IPS-18a (cell line): Measurements from ENCODE around the gene PRTFDC1.

Source experiments
- H3K27ac ChIP-seq: one replicate; pipeline ENCODE4 v1.5.1; 2013; ENCODE audit warnings: low read length
- H3K27me3 ChIP-seq: one replicate; pipeline ENCODE4 v1.6.1; 2013; ENCODE audit warnings: mild to moderate bottlenecking, low read length; ENCODE audit not compliant: control insufficient read depth, insufficient read depth
- H3K36me3 ChIP-seq: one replicate; pipeline ENCODE4 v1.6.1; 2013; ENCODE audit warnings: low read depth, low read length; ENCODE audit not compliant: control insufficient read depth
- H3K4me1 ChIP-seq: one replicate; pipeline ENCODE4 v1.6.1; 2013; ENCODE audit warnings: low read depth, low read length; ENCODE audit not compliant: control insufficient read depth
- H3K4me3 ChIP-seq: one replicate; pipeline ENCODE4 v1.5.1; 2013; ENCODE audit warnings: low read length
- H3K9ac ChIP-seq: one replicate; pipeline ENCODE4 v1.6.1; 2013; ENCODE audit warnings: mild to moderate bottlenecking, low read length, moderate library complexity
- H3K9me3 ChIP-seq: one replicate; pipeline ENCODE4 v1.6.1; 2013; ENCODE audit warnings: low read depth, low read length; ENCODE audit not compliant: control insufficient read depth

Gene PRTFDC1

GRCh38 chr10:24865783-24866182 is 86.6 kb downstream of the PRTFDC1 start:
- Histone ChIP-seq H3K9me3 (no peaks in the 10 kb centered on the region), H3K9ac (no peak overlapping the region), H3K4me3 (no peak overlapping the region), H3K4me1 (peaks cover 13% of the 10 kb centered on the region), H3K27ac (no peak overlapping the region), H3K27me3 (no peaks in the 10 kb centered on the region), H3K36me3 (no peaks in the 10 kb centered on the region)

GRCh38 chr10:24862589-24862988 is 89.8 kb downstream of the PRTFDC1 start:
- Histone ChIP-seq H3K36me3 (no peaks in the 10 kb centered on the region), H3K27ac (no peak overlapping the region), H3K9me3 (no peaks in the 10 kb centered on the region), H3K4me1 (peaks cover 27% of the 10 kb centered on the region), H3K9ac (no peak overlapping the region), H3K4me3 (no peak overlapping the region), H3K27me3 (no peaks in the 10 kb centered on the region)

GRCh38 chr10:24858288-24859270 is 93.8 kb downstream of the PRTFDC1 start:
- no peaks in the 10 kb centered on the region for H3K27me3 ChIP-seq
- H3K4me3 ChIP-seq: no peak overlapping the region
- H3K27ac ChIP-seq: no peak overlapping the region
- H3K9ac ChIP-seq: no peak overlapping the region
- H3K36me3 ChIP-seq: no peaks in the 10 kb centered on the region
- H3K4me1 ChIP-seq: peaks cover 17% of the 10 kb centered on the region
- no peaks in the 10 kb centered on the region for H3K9me3 ChIP-seq

DNA sequence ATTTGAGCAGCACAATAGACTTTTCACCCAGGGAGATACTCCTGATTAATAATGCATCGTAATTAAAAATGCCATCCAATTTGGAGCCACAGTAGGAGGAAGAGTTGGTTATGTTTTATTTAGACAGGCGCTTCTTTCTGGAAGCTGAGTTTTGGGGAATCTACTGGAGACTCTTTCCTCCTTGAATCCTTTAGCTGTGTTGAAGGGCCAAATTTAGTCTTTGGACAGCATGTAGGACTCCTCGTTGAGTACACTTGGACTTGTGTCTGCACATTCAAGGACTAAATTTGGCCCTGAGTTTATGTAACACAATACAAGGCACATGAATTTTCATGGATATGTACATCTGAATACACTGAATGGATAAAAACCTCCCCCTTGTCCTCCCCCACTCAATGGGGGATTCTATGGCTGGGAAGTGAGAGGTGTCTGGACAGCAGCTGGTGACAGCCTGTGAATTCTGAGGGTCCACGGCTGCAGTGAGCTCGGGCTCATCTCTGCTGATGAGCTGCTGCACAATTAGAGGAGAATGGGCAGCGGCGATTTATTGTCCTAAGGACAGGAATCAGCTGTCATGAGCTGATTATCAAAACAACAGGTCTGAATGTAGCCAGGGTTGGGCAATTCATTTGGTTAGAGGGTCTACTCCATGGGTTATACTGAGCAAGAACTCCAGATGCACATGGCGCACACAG is 95.2 kb downstream of the PRTFDC1 start:
- no peak overlapping the region for H3K27ac ChIP-seq
- peaks cover 17% of the 10 kb centered on the region for H3K4me1 ChIP-seq
- H3K9ac ChIP-seq: no peak overlapping the region
- no peaks in the 10 kb centered on the region for H3K27me3 ChIP-seq
- H3K4me3 ChIP-seq: no peak overlapping the region
- H3K36me3 ChIP-seq: no peaks in the 10 kb centered on the region
- H3K9me3 ChIP-seq: no peaks in the 10 kb centered on the region

DNA sequence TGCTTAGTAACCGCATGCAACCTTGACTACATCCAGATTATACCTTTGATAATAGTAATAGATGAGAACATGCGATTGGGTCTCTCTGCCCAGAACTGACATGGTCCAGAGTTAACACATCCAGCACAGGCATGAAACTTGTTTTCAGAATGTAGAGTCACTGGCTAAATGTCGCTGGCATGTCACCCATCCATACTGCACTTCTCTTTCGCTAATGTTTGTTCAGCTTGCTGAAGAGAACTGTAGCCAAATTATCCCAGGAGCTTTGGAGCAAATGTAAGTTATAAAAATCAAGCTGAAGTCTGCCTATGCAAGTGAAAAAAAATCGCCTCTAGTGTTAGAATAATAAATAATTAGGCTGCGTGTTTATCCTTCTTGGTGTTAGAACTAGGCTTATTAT is 98.2 kb downstream of the PRTFDC1 start:
- Histone ChIP-seq H3K27me3 (no peaks in the 10 kb centered on the region), H3K27ac (no peak overlapping the region), H3K36me3 (no peaks in the 10 kb centered on the region), H3K4me3 (no peak overlapping the region), H3K9ac (no peak overlapping the region), H3K9me3 (no peaks in the 10 kb centered on the region), H3K4me1 (peaks cover 25% of the 10 kb centered on the region)

GRCh38 chr10:24853661-24854060 is 98.7 kb downstream of the PRTFDC1 start:
- Histone ChIP-seq H3K27ac (no peak overlapping the region), H3K4me1 (peaks cover 26% of the 10 kb centered on the region), H3K36me3 (no peaks in the 10 kb centered on the region), H3K9me3 (no peaks in the 10 kb centered on the region), H3K4me3 (no peak overlapping the region), H3K9ac (no peak overlapping the region), H3K27me3 (no peaks in the 10 kb centered on the region)

DNA sequence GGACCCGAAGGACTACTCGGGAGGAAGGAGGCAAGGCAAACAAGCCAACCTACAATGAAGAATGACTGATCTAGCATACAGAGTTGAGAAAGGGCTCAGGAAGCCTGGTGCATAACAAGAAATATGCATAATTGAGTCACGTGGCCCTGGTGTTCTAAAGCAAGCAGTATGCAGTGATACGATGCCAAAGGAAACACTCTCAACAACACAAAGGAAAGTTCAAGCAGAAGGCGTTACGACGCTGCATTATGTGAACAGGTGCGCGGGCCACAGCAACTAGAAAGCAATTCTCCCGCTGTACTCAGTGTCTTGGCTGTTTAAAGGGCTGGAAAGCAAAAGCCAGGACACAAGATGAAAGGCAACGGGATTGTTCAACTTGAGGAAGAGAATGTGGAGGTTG is 100.8 kb downstream of the PRTFDC1 start:
- Histone ChIP-seq H3K36me3 (no peaks in the 10 kb centered on the region), H3K27ac (no peak overlapping the region), H3K27me3 (no peaks in the 10 kb centered on the region), H3K4me1 (peaks cover 22% of the 10 kb centered on the region), H3K9me3 (no peaks in the 10 kb centered on the region), H3K4me3 (no peak overlapping the region), H3K9ac (no peak overlapping the region)

GRCh38 chr10:24850727-24851296 is 101.6 kb downstream of the PRTFDC1 start:
- Histone ChIP-seq H3K4me1 (peaks cover 22% of the 10 kb centered on the region), H3K27me3 (no peaks in the 10 kb centered on the region), H3K9ac (no peak overlapping the region), H3K4me3 (no peak overlapping the region), H3K36me3 (no peaks in the 10 kb centered on the region), H3K27ac (no peak overlapping the region), H3K9me3 (no peaks in the 10 kb centered on the region)

DNA sequence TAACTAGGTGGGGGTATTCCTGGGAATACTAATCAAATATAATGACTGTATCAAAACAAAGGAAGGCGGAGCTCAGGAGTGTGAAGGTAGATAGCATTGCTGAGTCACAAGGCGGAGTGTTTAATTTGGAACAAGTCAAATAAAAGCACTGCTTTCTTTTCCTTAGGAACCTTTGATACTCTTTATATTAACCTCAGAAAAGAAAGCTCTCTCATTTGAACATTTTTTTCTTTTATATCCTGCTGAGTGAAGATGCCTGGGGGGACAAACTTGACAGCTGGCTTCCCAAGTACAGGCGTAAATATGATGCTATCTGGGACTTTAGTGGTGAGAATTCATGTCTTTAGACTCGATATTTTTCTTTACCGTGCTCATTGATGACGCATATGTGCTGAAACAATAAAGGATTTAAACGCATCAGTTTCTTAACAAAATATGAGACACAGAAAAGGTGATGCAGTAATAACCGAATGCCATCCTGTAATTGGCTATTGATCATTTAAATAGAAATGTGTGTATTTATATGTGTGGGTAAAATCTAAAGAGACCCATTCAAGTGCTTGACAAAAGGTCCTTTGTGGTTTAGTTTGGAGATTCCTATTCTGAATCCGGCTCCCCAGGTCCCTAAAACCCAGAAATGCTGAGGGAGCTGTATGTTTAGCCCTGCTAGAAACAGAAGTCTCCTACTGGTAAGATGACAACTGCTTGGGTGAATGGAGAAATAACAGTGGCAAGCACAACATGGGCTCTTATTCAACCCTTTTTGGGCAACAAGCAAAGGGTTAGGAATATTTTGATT is 102.7 kb downstream of the PRTFDC1 start:
- no peak overlapping the region for H3K27ac ChIP-seq
- H3K9ac ChIP-seq: no peak overlapping the region
- no peaks in the 10 kb centered on the region for H3K27me3 ChIP-seq
- no peaks in the 10 kb centered on the region for H3K9me3 ChIP-seq
- no peak overlapping the region for H3K4me3 ChIP-seq
- peaks cover 22% of the 10 kb centered on the region for H3K4me1 ChIP-seq
- no peaks in the 10 kb centered on the region for H3K36me3 ChIP-seq

- Histone ChIP-seq H3K9ac (no peak overlapping the region), H3K27ac (no peak overlapping the region), H3K4me3 (no peak overlapping the region), H3K36me3 (no peaks in the 10 kb centered on the region), H3K27me3 (no peaks in the 10 kb centered on the region), H3K4me1 (peaks cover 22% of the 10 kb centered on the region), H3K9me3 (no peaks in the 10 kb centered on the region)
Measured at GRCh38 chr10:24849051-24849450, 103.4 kb downstream of the PRTFDC1 start.

DNA sequence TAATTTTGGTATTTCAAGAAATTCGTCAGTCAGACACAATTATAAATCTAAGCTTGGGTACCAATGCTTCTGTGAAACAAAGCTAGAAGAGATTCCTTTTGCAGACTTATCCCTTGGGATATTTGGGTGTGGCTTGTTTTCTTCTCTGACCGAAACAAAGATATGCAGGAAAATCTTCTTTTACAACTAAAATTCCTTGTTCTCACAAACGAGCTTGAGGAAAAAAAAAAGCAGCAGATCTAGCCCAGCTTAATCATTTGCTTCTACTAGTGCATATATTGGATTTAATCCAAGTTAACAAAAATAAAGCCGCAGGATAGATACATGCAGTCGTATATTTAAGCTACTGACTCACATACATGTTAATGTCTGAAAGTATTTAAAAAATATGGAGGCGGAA is 104.2 kb downstream of the PRTFDC1 start:
- no peak overlapping the region for H3K9ac ChIP-seq
- H3K9me3 ChIP-seq: no peaks in the 10 kb centered on the region
- H3K4me1 ChIP-seq: peaks cover 22% of the 10 kb centered on the region
- H3K36me3 ChIP-seq: no peaks in the 10 kb centered on the region
- no peak overlapping the region for H3K4me3 ChIP-seq
- no peak overlapping the region for H3K27ac ChIP-seq
- H3K27me3 ChIP-seq: no peaks in the 10 kb centered on the region
